ENCODE measurements around the gene CLCN2.
A peak's percentile ranks its signal among the peaks of the same experiment; 100 is the strongest.

The CLCN2 gene

GRCh38 chr3:184359610-184360009 lies 1.8 kb downstream of the CLCN2 start:
- DNase-seq = no peak

- no peak for DNase-seq
These were observed 2.5 kb downstream of the CLCN2 start for GRCh38 chr3:184358921-184359350.

- no peak for DNase-seq
These were observed 3.2 kb downstream of the CLCN2 start for GRCh38 chr3:184358124-184358767.

- no peak for DNase-seq
These were observed 3.9 kb downstream of the CLCN2 start for GRCh38 chr3:184357248-184358123.

- DNase-seq = no peak
These were observed 6.0 kb downstream of the CLCN2 start for GRCh38 chr3:184355261-184356040.

- DNase-seq = no peak
These were observed 6.7 kb downstream of the CLCN2 start for GRCh38 chr3:184354754-184355153.

GRCh38 chr3:184354121-184354728 lies 7.2 kb downstream of the CLCN2 start:
- DNase-seq = peak; percentile 58 to 71

- no peak for DNase-seq
These were observed 7.9 kb downstream of the CLCN2 start for GRCh38 chr3:184353546-184353941.

- no peak for DNase-seq
These were observed 8.4 kb downstream of the CLCN2 start for GRCh38 chr3:184352897-184353545.

- DNase-seq = no peak
These were observed 9.1 kb downstream of the CLCN2 start for GRCh38 chr3:184352149-184352785.

GRCh38 chr3:184351511-184352148 lies 9.8 kb downstream of the CLCN2 start:
- DNase-seq = no peak

GRCh38 chr3:184350618-184351017 lies 10.8 kb downstream of the CLCN2 start:
- no peak for DNase-seq

GRCh38 chr3:184349563-184350470 lies 11.6 kb downstream of the CLCN2 start:
- DNase-seq = no peak

- DNase-seq = no peak
These were observed 13.4 kb downstream of the CLCN2 start for GRCh38 chr3:184348057-184348382.

GRCh38 chr3:184347321-184348056 lies 13.9 kb downstream of the CLCN2 start:
- no peak for DNase-seq

GRCh38 chr3:184346480-184347190 lies 14.8 kb downstream of the CLCN2 start:
- DNase-seq = no peak

GRCh38 chr3:184345317-184346144 lies 15.9 kb downstream of the CLCN2 start:
- DNase-seq = no peak

All from CD4-positive, alpha-beta T cell treated with Interleukin-4 for 1 hour (primary cell).